Measurements from ENCODE around the gene SH2D3A.

The SH2D3A gene

DNA sequence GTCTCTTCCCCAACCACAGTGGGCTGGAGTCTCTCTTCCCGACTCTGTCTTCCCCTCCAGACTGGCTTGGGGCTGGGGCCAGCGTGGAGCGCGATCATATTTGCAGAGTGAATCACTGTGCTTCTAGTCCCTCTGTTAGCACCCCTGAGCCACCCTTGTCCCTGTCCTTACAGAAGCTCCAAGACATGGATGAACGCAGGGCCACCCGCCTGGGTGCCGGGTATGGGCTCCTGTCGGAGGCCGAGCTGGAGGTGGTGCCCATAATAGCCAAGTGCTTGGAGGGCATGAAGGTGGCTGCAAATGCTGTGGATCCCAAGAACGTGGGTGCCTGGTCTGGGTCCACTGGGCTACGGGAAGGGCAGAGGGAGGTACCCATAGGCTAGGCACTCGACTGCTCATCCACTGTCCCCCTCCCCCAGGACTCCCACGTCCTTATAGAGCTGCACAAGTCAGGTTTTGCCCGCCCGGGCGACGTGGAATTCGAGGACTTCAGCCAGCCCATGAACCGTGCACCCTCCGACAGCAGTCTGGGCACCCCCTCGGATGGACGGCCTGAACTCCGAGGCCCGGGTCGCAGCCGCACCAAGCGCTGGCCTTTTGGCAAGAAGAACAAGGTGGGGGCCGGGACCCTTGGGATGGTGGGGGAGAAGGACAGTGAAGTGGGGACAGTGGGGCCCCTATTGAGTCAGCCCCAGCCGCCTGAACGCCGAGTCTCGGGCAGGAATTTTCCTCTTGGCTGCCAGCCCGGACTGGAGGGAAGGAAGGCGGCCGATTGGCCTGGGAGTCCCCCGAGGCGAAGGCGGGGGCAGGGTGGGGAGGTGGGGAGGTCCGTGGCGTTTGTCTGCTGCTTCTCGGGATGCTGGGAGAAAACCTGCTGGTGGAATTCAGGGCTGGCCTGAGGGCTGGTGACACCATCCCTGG lies 22.6 kb downstream of the SH2D3A start:
- Histone ChIP-seq H3F3A (ENCODE audit: insufficient read depth, low read length) (no peaks in the 10 kb centered on the region), H4K20me1 (ENCODE audit: insufficient read depth, low read length) (no peaks in the 10 kb centered on the region), H3K4me3 (ENCODE audit: low read depth, low read length, poor library complexity, severe bottlenecking) (no peak overlapping the region), H3K79me2 (ENCODE audit: insufficient read depth, low read length) (no peaks in the 10 kb centered on the region), H2AFZ (ENCODE audit: low read length) (no peak overlapping the region), H3K9ac (ENCODE audit: low read length) (no peak overlapping the region), H3K27me3 (ENCODE audit: insufficient read depth, low read length) (no peaks in the 10 kb centered on the region), H3K4me2 (ENCODE audit: low read length) (no peak overlapping the region), H3K36me3 (ENCODE audit: insufficient read depth, low read length) (peaks cover 67% of the 10 kb centered on the region), H3K9me2 (ENCODE audit: low read depth, low read length) (no peaks in the 10 kb centered on the region), H3K4me1 (ENCODE audit: insufficient read depth, low read length, severe bottlenecking) (peaks cover 18% of the 10 kb centered on the region), H3K9me3 (ENCODE audit: low read length) (no peaks in the 10 kb centered on the region), H3K27ac (ENCODE audit: low read depth, low read length, poor library complexity, severe bottlenecking) (no peak overlapping the region)
- TF ChIP-seq EZH2 (IDR thresholded peaks at IDR 0.05; ENCODE audit: borderline replicate concordance, low read length) (no peak), CTCF (IDR thresholded peaks at IDR 0.05; ENCODE audit: low read length) (no peak)

- Histone ChIP-seq H3K79me2 (ENCODE audit: insufficient read depth, low read length) (no peaks in the 10 kb centered on the region), H2AFZ (ENCODE audit: low read length) (no peak overlapping the region), H3K9ac (ENCODE audit: low read length) (no peak overlapping the region), H4K20me1 (ENCODE audit: insufficient read depth, low read length) (no peaks in the 10 kb centered on the region), H3K27me3 (ENCODE audit: insufficient read depth, low read length) (no peaks in the 10 kb centered on the region), H3K9me2 (ENCODE audit: low read depth, low read length) (no peaks in the 10 kb centered on the region), H3K9me3 (ENCODE audit: low read length) (no peaks in the 10 kb centered on the region), H3K4me2 (ENCODE audit: low read length) (no peak overlapping the region), H3K4me1 (ENCODE audit: insufficient read depth, low read length, severe bottlenecking) (peaks cover 23% of the 10 kb centered on the region), H3K36me3 (ENCODE audit: insufficient read depth, low read length) (peaks cover 59% of the 10 kb centered on the region), H3K27ac (ENCODE audit: low read depth, low read length, poor library complexity, severe bottlenecking) (no peak overlapping the region), H3F3A (ENCODE audit: insufficient read depth, low read length) (no peaks in the 10 kb centered on the region), H3K4me3 (ENCODE audit: low read depth, low read length, poor library complexity, severe bottlenecking) (no peak overlapping the region)
- TF ChIP-seq CTCF (IDR thresholded peaks at IDR 0.05; ENCODE audit: low read length) (no peak), EZH2 (IDR thresholded peaks at IDR 0.05; ENCODE audit: borderline replicate concordance, low read length) (no peak)
These were observed 23.4 kb downstream of the SH2D3A start for GRCh38 chr19:6743714-6744380.

DNA sequence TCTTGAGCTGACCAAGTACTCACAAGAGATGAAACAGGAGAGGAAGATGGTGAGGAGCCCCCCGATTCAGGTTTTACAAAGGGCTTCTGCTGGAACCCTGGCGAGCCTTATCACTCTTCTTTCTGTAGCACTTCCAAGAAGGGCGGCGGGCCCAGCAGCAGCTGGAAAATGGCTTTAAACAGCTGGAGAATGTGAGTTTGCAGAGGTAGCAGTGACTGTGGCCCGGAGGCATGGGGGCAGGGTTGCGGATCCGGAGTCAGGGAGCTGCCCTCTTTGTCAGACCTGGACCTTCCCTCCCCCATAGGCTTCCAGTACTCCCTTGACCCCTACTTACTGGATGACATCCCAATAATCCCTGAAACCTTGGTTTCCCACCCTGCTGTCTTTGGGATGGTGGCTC lies 24.2 kb downstream of the SH2D3A start:
- Histone ChIP-seq H3K27me3 (ENCODE audit: insufficient read depth, low read length) (no peaks in the 10 kb centered on the region), H2AFZ (ENCODE audit: low read length) (no peak overlapping the region), H3K79me2 (ENCODE audit: insufficient read depth, low read length) (no peaks in the 10 kb centered on the region), H3K27ac (ENCODE audit: low read depth, low read length, poor library complexity, severe bottlenecking) (no peak overlapping the region), H3K4me2 (ENCODE audit: low read length) (no peak overlapping the region), H3K9me3 (ENCODE audit: low read length) (no peaks in the 10 kb centered on the region), H3F3A (ENCODE audit: insufficient read depth, low read length) (peaks cover 6% of the 10 kb centered on the region; the same call in 1 of the 2 replicates), H4K20me1 (ENCODE audit: insufficient read depth, low read length) (no peaks in the 10 kb centered on the region), H3K4me3 (ENCODE audit: low read depth, low read length, poor library complexity, severe bottlenecking) (no peak overlapping the region), H3K9ac (ENCODE audit: low read length) (no peak overlapping the region), H3K9me2 (ENCODE audit: low read depth, low read length) (no peaks in the 10 kb centered on the region), H3K4me1 (ENCODE audit: insufficient read depth, low read length, severe bottlenecking) (peaks cover 31% of the 10 kb centered on the region), H3K36me3 (ENCODE audit: insufficient read depth, low read length) (peaks cover 52% of the 10 kb centered on the region)
- no peak for TF ChIP-seq CTCF (IDR thresholded peaks at IDR 0.05; ENCODE audit: low read length)
- no peak for TF ChIP-seq EZH2 (IDR thresholded peaks at IDR 0.05; ENCODE audit: borderline replicate concordance, low read length)
